ENCODE results near the gene PUM2. TPM values are rescaled to one million over a fixed set of nuclear protein-coding genes. Genes with fewer than 3 reads are reported as not detected.

The PUM2 gene
- total RNA-seq, 1 experiment from 2014 or later = 43.6 TPM

GRCh38 chr2:20219763-20220380, 130.8 kb downstream of the PUM2 start:
- no peak for DNase-seq (ENCODE audit: extremely low read depth, low read depth)

- no peak for DNase-seq (ENCODE audit: extremely low read depth, low read depth)
Measured at GRCh38 chr2:20218331-20219320, 132.0 kb downstream of the PUM2 start.

- DNase-seq (ENCODE audit: extremely low read depth, low read depth) = no peak
Measured at GRCh38 chr2:20217041-20217970, 133.3 kb downstream of the PUM2 start.

GRCh38 chr2:20216130-20217025, 134.3 kb downstream of the PUM2 start:
- DNase-seq (ENCODE audit: extremely low read depth, low read depth) = no peak

- no peak for DNase-seq (ENCODE audit: extremely low read depth, low read depth)
Measured at GRCh38 chr2:20215183-20216040, 135.2 kb downstream of the PUM2 start.

GRCh38 chr2:20214566-20215182, 136.0 kb downstream of the PUM2 start:
- no peak for DNase-seq (ENCODE audit: extremely low read depth, low read depth)

- DNase-seq (ENCODE audit: extremely low read depth, low read depth) = no peak
Measured at GRCh38 chr2:20213651-20214565, 136.7 kb downstream of the PUM2 start.

- DNase-seq (ENCODE audit: extremely low read depth, low read depth) = no peak
Measured at GRCh38 chr2:20212871-20213503, 137.7 kb downstream of the PUM2 start.

- DNase-seq (ENCODE audit: extremely low read depth, low read depth) = no peak
Measured at GRCh38 chr2:20212459-20212870, 138.2 kb downstream of the PUM2 start.

GRCh38 chr2:20211860-20212458, 138.7 kb downstream of the PUM2 start:
- no peak for DNase-seq (ENCODE audit: extremely low read depth, low read depth)

GRCh38 chr2:20211420-20211819, 139.2 kb downstream of the PUM2 start:
- DNase-seq (ENCODE audit: extremely low read depth, low read depth) = no peak

GRCh38 chr2:20210462-20210861, 140.2 kb downstream of the PUM2 start:
- DNase-seq (ENCODE audit: extremely low read depth, low read depth) = no peak

- DNase-seq (ENCODE audit: extremely low read depth, low read depth) = no peak
Measured at GRCh38 chr2:20209373-20210109, 141.1 kb downstream of the PUM2 start.

- DNase-seq (ENCODE audit: extremely low read depth, low read depth) = no peak
Measured at GRCh38 chr2:20208476-20208859, 142.2 kb downstream of the PUM2 start.

- DNase-seq (ENCODE audit: extremely low read depth, low read depth) = no peak
Measured at GRCh38 chr2:20207051-20207450, 143.6 kb downstream of the PUM2 start.

Data from NCI-H460 (cell line).